GM18502 (cell line): ENCODE measurements around the gene NEK8.
"Not testable (repeated sequence)": the region's sequence is repeated elsewhere in the genome, so short reads cannot be mapped to it uniquely, and the experiment has no call there.

Experiments used
- ATAC-seq: cut with Tn5 transposase; IDR thresholded peaks from one replicate; pipeline ENCODE4 v1.9.1; 2021; ENCODE audit warnings: mild to moderate bottlenecking; ENCODE audit not compliant: unreplicated experiment, poor library complexity

NEK8 gene

GRCh38 chr17:28759256-28759865 is 30.8 kb downstream of the NEK8 start:
- no peak for ATAC-seq

DNA sequence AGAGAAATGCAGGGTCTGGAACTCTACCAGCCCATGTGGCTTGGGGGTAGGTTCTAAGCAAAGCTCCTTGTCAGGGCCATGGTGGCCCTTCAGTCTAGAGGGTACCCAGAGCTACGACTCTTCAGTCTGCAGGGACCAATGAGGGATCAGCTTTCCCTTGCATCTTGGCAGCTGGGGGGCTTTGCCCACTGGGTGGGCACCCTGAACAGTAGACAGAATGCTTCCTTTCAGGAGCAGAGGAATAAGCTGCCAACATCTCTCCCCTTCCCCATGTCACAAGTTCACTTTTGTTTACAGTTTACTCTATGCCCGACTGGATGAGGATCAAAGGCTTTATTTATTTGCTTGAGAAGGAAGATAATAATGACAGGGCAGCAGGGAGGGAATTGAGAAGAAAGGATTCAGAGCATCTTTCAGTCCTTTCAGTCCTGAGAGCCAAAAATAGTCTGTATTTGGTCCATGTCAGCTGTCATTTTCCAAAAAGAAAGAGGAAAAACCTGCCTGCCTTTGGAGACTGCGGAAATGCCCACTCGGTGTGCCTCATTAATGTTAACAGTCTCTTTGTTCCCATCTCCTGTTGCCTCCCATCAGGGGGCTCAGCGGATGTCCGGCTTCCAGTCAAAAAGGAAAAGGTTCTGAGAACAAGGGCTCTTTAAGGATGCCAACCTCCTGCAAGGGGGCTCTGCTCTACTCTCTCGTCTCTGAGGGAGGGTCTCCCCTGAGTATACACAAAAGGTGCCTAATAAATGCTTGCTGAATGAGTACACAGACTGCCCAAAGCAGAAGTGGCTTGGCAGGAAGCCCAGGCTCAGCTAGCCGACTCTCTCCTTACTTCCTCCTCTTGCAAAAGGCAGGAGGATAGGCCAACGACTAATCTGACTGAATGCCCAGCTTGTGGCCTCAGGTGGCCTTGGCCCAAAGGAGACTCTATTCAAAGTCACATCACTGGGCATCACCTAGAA is 32.3 kb downstream of the NEK8 start:
- no peak for ATAC-seq

DNA sequence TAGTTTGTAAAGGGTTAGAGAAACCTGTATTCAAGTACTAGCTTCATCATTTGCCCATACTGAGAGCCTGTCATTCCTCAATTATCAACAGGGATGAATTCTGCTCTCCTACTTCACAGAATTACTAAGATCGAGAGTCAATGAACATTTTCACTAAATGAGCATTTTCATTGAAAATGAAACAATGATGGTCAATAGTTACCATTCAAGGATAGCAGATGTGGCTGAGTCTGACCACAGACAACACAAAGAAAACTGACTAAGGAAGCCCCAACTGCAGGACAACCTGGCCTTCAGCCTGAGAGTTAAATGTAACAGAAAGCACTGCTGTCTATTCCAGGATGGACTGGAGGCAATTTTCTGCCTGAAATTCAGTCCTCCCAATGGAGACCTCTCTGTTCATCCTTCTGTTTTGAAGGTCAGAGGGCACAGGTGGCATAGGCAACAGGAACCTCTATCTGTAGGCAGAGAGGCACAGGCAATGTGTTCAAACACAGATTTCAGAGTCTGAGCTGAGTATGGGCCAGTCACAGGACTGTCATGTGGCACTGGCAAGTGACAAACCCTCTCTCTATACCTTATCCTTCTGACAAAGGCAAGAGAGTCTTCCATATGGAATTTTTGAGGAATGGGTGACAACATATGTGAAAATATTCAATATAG is 34.7 kb downstream of the NEK8 start:
- ATAC-seq: no peak

DNA sequence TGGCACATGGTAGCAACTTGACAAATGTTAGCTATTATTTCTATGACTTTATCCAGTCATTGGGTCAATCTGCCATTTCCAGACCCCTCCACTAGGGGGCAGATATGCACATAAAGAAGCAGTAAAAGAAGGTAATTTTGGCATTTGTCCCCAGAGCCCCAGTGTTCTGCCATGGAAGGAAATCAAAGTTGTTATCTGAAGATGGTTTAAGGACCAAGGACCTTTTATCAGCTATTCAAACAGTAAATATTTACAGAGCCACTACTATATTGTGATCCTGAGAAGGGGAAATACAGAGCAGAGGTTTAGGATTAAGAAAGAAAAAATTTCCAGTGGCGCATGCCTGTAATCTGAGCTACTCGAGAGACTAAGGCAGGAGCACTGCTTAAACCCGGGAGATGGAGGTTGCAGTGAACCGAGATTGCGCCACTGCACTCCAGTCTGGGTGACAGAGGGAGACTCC is 35.2 kb downstream of the NEK8 start:
- ATAC-seq: no peak

DNA sequence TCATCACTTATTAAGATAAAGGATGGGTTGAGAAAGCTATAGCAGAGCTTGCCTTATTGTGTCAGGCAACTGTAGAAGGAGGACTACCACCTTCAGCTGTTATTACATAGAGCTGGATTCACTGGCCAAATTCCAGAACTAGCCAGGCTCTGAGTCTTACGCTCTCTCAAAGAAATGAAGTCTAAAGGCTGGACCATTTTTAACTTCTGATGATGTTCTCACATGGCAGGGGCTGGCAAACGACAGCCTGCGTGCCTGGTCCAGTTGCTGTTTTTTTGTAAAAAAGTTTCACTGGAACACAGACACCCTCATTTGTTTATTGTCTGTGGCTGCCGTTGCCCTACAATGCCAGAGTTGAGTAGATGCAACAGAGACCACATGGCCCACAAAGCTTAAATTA is 36.5 kb downstream of the NEK8 start:
- no peak for ATAC-seq

GRCh38 chr17:28773736-28774135 is 45.1 kb downstream of the NEK8 start:
- no peak for ATAC-seq

DNA sequence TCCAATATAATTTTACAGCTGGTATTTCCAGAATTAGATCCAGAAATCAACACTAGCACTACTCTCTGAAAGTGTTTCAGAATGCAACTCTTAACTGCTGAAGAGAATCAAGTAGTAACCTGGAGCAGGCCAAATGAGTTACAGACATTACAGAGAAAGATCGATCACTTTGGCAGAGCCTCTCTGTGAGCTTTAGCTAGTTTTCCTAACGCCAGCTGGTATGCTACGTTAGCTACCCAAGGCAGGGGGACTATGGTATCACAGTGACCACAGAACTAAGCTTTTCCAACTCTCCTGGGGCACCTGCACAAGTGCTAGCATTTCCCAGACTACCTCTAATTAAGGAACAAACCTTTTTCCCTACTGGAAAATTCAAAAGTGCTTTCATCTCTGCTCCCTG is 45.6 kb downstream of the NEK8 start:
- no peak for ATAC-seq

GRCh38 chr17:28777178-28777577 is 48.6 kb downstream of the NEK8 start:
- ATAC-seq: no peak

DNA sequence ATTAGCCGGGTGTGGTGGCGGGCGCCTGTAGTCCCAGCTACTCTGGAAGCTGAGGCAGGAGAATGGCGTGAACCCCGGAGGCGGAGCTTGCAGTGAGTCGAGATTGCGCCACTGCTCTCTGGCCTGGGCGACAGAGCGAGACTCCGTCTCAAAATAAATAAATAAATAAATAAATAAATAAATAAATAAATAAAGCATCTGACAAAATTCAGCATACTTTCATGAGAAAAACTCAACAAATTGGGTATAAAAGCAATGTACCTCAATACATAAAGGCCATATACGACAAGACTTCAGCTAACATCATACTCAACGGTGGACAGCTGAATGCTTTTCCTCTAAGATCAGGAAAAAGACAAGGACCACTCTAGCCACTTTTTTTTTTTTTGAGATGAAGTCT is 51.0 kb downstream of the NEK8 start:
- not testable (repeated sequence) for ATAC-seq

GRCh38 chr17:28783161-28783560 is 54.6 kb downstream of the NEK8 start:
- ATAC-seq: no peak

GRCh38 chr17:28788100-28788499 is 59.5 kb downstream of the NEK8 start:
- ATAC-seq: no peak
